ENCODE results near the gene ARMC6. TPM values are rescaled to one million over a fixed set of nuclear protein-coding genes. Genes with fewer than 3 reads are reported as not detected.
A peak's percentile ranks its signal among the peaks of the same experiment; 100 is the strongest.

Gene ARMC6
- total RNA-seq, 2 experiments from 2014 or later: 51.3 to 54.0 TPM

DNA sequence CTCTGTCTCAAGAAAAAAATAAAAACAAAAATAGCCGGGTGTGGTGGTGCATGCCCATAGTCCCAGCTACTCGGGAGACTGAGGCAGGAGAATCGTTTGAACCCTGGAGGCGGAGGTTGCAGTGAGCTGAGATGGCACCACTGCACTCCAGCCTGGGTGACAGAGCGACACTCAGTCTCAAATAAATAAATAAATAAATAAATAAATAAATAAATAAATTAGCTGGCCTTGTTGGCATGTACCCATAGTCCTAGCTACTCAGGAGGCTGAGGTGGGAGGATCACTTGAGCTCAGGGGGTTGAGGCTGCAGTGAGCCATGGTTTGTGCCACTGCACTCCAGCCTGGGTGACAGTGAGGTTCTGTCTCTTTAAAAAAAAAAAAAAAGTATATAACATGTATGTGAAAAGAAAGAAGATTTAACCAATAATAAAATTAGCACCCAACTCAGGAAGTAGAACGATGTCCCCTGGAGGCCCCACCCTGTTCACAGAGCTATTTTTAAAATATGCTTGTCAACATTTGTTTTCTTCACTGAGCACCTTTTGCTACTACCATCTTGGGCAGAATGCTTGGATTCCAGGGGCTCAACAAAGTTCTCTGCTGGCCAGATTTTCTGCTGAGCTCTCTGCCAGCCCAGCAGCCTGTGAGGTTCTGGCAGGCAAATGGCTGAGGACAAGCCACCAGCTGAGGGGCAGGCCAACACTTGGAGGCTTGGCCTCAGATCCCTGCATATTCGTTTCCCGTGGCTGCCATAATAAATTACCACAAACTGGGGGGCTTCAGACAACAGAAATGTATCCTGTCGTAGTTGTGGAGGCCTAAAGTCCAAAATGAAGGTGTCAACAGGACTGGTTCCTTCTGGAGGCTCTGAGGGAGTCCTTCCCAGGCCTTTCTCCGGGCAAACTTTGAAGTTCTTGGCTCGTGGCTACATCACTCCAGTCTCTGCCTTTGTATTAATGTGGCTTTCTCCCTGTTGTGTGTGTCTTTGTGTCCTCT is 35.6 kb downstream of the ARMC6 start:
- Mint-ChIP-seq H3K4me1 (peaks cover 18% of the 10 kb centered on the region), H3K36me3 (no peaks in the 10 kb centered on the region), H3K27ac (no peak overlapping the region), H3K27me3 (no peaks in the 10 kb centered on the region), H3K4me3 (no peak overlapping the region), H3K9me3 (no peaks in the 10 kb centered on the region)
- DNase-seq: no peak

DNA sequence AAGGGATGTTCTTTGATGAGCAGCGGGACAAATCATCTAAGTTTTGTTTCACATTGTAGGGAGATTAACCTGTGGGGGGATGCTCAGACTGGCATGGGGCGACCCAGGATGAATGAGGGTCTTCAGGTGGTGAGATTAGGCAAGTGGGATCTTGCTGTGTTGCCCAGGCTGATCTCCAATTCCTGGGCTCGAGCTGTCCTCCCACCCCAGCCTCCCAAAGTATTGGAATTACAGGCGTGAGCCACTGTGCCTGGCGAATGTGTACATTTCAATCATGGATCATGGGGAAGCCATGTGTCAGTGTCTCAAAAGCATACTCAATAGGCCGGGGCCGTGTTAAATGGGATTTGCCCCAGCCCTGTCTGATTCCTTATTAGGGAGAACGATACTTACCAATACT is 38.5 kb downstream of the ARMC6 start:
- Mint-ChIP-seq H3K36me3 (no peaks in the 10 kb centered on the region), H3K4me3 (no peak overlapping the region), H3K27me3 (no peaks in the 10 kb centered on the region), H3K4me1 (peaks cover 11% of the 10 kb centered on the region), H3K9me3 (no peaks in the 10 kb centered on the region), H3K27ac (no peak overlapping the region)
- DNase-seq: no peak

DNA sequence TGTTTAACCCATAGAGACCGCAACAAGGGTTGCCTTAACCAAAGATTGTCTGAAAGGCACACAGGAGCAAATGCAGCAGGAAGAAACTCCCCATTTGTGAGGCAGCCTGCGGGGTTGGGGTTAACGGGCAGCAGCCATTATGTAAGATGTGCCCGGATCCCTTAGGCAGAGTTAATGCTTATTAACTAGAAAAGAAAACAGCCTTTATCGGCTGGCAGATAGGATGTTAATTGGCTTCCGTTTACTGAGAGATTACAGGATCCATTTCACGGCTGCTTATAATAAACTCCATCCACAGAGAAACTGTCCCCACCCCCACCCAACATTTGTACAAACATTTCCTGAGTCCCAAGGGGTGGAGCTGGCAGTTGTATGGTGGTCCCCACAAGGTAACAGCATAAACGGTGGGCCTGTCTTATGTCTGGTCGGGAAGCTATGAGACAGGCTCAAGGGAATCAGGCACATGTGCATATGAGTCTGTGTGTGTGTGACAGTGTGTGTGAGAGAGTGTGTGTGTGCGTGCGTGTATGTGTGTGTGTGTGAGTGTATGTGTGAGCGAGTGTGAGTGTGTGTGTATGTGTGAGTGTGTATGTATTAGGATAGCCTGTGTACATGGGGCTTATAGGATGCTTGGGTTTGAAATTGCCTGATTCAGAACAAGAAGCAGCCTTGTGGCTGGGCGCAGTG is 40.9 kb downstream of the ARMC6 start:
- DNase-seq: no peak
- Mint-ChIP-seq H3K27ac (no peak overlapping the region), H3K9me3 (no peaks in the 10 kb centered on the region), H3K4me3 (no peak overlapping the region), H3K4me1 (peaks cover 6% of the 10 kb centered on the region), H3K27me3 (no peaks in the 10 kb centered on the region), H3K36me3 (no peaks in the 10 kb centered on the region)

DNA sequence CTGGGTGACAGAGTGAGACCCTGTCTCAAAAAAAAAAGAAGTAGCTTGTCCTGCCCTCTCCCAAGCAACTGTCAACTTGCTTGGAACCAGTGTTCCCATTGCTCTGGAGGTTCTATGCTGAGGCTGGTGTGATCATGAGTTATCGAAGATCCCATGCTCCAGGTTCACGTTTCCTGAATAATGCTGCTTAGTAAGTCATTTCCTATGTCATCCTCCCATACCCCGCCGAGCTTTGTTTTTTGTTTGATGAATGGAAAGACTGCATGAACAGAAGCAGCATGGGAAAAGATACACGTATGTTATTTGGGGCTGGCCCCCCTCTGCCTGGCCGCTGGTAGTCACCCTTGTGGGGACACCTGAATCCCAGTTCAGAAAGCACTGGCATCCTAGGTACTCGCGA is 41.7 kb downstream of the ARMC6 start:
- Mint-ChIP-seq H3K9me3 (no peaks in the 10 kb centered on the region), H3K4me1 (peaks cover 6% of the 10 kb centered on the region), H3K27ac (no peak overlapping the region), H3K4me3 (no peak overlapping the region), H3K27me3 (no peaks in the 10 kb centered on the region), H3K36me3 (no peaks in the 10 kb centered on the region)
- no peak for DNase-seq

DNA sequence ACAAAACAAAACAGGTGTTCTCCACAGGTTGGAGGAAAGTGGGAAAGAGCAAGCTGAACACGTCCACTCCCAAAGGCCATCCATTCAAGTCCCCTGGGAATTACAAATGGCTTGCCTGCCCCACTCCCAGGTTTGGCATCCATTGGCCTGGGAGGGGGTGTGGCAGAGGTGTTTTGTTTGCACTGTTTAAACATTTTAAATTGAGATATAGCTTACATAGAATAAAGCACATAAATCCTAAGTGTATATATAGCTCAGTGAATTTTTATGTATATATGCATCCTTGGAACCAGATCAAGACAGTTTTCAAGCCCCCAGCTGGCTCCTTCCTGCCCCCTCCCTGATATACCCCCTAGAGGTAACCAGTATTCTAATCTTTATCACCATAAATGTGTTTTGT is 43.1 kb downstream of the ARMC6 start:
- Mint-ChIP-seq H3K36me3 (no peaks in the 10 kb centered on the region), H3K4me1 (peaks cover 6% of the 10 kb centered on the region), H3K9me3 (no peaks in the 10 kb centered on the region), H3K27me3 (no peaks in the 10 kb centered on the region), H3K4me3 (no peak overlapping the region), H3K27ac (no peak overlapping the region)
- no peak for DNase-seq

DNA sequence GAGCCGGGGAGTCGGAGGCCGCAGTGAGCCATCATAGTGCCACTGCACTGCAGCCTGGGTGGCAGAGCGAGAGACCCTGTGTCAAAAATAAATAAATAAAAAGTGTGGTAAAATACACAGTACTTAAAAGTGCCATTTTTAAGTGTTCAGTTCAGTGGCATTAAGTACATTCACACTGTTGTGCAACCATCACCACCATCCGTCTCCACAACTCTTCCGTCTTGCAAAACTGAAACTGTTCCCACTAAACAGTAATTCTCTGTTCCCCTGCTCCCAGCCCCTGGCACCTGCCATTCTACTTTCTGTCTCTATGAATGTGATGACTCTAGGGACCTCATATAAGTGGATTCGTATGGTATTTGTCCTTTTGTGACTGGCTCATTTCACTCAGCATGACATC is 43.7 kb downstream of the ARMC6 start:
- Mint-ChIP-seq H3K27ac (no peak overlapping the region), H3K4me1 (peaks cover 6% of the 10 kb centered on the region), H3K9me3 (no peaks in the 10 kb centered on the region), H3K4me3 (no peak overlapping the region), H3K27me3 (no peaks in the 10 kb centered on the region), H3K36me3 (no peaks in the 10 kb centered on the region)
- no peak for DNase-seq

DNA sequence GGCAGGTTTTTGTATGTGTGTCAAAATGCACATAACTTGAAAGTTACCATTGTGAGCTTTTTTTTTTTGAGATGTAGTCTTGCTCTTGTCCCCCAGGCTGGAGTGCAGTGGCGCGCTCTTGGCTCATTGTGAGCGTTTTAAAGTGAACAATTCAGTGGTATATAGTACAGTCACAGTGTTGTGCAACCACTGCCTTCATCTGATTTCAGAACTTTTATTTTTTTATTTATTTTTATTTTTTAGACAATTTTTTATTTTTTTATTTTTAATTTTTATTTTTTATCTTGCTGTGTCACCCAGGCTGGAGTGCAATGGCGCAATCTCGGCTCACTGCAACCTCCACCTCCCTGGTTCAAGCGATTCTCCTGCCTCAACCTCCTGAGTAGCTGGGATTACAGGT is 45.4 kb downstream of the ARMC6 start:
- no peak overlapping the region for H3K27ac Mint-ChIP-seq
- H3K36me3 Mint-ChIP-seq: no peaks in the 10 kb centered on the region
- H3K4me3 Mint-ChIP-seq: no peak overlapping the region
- peaks cover 2% of the 10 kb centered on the region for H3K4me1 Mint-ChIP-seq
- H3K27me3 Mint-ChIP-seq: no peaks in the 10 kb centered on the region
- DNase-seq: no peak
- H3K9me3 Mint-ChIP-seq: no peaks in the 10 kb centered on the region

DNA sequence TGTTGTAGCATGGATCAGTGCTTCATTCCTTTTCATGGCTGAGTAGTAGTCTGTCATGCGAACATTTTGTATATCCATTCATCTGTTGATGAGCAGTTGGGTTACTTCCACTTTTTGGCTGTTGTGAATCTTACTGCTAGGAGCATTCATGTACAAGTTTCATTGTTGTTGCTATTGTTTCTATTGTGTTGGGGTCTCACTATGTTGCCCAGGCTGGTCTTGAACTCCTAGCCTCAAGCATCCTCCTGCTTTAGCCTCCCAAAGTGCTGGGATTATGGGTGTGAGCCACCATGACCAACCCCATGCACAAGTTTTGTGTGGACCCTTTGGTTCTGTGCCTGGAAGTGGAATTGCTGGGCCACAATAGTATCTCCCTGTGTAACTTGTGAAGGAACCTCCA is 46.2 kb downstream of the ARMC6 start:
- Mint-ChIP-seq H3K27ac (no peak overlapping the region), H3K4me3 (no peak overlapping the region), H3K9me3 (no peaks in the 10 kb centered on the region), H3K4me1 (no peaks in the 10 kb centered on the region), H3K36me3 (no peaks in the 10 kb centered on the region), H3K27me3 (no peaks in the 10 kb centered on the region)
- DNase-seq: no peak

DNA sequence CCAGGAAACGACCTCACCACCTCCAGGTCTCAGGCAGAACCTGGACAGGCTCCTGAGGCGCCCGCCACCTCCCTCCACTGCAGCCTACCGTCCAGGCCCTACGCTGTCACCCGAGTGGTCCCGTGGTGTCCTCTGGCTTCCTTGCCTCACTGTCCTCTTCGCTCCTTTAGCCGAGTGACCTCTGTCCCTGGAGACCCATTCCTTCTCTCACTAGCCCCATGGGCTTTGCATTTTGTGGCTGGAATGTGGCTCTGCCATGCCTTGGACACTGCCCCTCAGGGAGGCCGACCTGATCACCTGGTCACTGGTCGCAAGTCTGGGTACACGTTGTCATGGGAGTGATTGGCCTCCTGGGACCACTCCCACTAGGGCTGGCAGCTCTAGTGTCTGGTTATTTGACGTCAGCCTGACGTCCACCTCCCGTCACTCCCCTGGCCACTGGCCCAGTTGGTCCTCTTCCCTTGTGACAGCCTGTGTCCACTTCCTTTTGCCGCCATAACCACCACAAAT is 48.3 kb downstream of the ARMC6 start:
- no peak for DNase-seq
- Mint-ChIP-seq H3K36me3 (no peaks in the 10 kb centered on the region), H3K27me3 (no peaks in the 10 kb centered on the region), H3K9me3 (no peaks in the 10 kb centered on the region), H3K27ac (peak overlapping the region; percentile 7), H3K4me3 (no peak overlapping the region), H3K4me1 (no peaks in the 10 kb centered on the region)

DNA sequence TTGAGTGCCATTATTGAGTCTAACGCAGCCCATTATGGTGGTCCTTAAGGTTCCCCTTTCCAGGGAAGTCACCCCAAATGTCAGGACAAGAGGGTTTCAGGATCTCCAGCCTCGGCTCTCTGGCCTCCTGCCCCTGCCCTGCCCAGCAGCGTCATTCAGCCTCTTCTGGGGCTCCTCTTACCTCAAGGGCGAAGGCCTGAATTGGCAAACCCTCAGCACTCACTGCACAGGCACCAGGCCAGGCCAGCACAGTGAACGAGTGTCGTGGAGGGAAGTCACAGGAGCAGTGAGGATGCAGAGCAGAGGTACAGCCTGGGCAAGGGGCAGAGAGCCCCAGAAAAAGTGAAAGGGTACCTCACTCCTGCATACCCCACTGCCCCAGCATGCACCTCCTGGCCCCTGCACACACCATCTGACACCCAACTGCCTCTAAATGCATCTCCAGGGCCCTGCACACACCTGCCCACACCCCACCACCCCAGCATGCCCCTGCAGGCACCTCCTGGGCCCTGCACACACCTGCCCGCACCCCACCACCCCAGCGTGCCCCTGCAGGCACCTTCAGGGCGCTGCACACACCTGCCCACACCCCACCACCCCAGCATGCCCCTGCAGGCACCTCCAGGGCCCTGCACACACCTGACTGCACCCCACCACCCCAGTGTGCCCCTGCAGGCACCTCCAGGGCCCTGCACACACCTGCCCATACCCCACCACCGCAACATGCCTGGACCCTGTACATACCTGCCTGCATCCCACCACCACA is 50.2 kb downstream of the ARMC6 start:
- Mint-ChIP-seq H3K9me3 (no peaks in the 10 kb centered on the region), H3K4me1 (peaks cover 3% of the 10 kb centered on the region), H3K4me3 (no peak overlapping the region), H3K27me3 (no peaks in the 10 kb centered on the region), H3K36me3 (no peaks in the 10 kb centered on the region), H3K27ac (no peak overlapping the region)
- no peak for DNase-seq

DNA sequence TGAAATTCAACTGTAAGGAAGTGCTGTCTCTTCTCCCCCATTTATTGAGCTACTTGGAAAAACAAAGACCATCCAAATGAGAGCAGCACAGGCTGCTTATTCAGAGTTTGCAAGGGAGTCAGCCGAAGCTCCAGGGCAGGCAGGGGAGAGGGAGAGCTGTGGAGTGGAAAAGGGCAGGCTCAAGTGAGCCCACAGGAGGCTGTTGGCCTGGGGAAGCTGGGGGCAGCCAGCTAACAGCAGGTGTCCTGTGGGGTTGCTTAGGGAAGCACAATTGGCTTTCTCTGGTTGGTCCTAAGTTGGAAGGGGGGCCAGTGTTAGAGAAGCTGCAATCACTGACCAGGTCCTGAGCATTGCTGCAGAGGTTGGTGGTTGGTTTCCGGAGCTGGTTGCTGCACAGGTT is 54.3 kb downstream of the ARMC6 start:
- no peaks in the 10 kb centered on the region for H3K36me3 Mint-ChIP-seq
- no peak overlapping the region for H3K4me3 Mint-ChIP-seq
- no peaks in the 10 kb centered on the region for H3K27me3 Mint-ChIP-seq
- no peaks in the 10 kb centered on the region for H3K9me3 Mint-ChIP-seq
- no peak for DNase-seq
- H3K4me1 Mint-ChIP-seq: peaks cover 3% of the 10 kb centered on the region
- peak overlapping the region; percentile 29 for H3K27ac Mint-ChIP-seq

DNA sequence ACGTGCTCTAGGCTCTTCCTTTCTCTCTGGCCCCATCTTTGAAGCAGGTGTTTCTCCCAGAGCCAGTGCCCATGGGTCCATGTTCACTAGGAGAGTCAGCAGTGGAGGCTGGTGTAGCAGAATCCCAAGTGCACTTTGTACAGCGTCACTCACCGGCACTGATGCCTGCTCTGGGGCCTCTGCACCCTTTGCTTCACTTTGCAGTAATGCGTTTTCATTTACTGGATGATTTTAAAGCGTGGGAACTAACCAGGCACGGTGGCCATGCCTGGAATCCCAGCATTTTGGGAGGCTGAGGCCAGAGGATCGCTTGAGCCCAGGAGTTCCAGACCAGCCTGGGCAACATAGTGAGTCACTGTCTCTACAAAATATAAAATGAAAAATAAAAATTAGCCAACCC is 61.1 kb downstream of the ARMC6 start:
- H3K27ac Mint-ChIP-seq: no peak overlapping the region
- no peaks in the 10 kb centered on the region for H3K36me3 Mint-ChIP-seq
- no peaks in the 10 kb centered on the region for H3K9me3 Mint-ChIP-seq
- no peaks in the 10 kb centered on the region for H3K27me3 Mint-ChIP-seq
- no peaks in the 10 kb centered on the region for H3K4me1 Mint-ChIP-seq
- H3K4me3 Mint-ChIP-seq: no peak overlapping the region
- no peak for DNase-seq

DNA sequence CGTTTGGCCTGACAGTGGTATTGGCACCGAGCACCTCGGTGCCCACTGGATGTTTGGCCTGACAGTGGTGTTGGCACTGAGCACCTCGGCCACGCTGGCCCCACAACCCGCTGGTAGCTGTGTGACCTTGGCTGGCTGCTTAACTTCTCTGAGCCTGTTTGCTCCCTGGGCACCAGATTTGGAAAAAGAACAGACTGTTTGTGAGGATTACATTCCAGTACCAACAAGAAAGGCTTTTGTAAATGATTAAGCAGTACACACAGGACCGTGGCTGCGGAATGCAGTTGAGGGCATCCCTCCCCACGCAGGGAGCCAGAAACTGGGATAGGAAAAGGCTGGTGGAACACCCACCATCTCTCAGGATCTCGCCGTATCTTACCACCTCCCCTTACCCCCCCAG is 62.3 kb downstream of the ARMC6 start:
- no peak for DNase-seq
- H3K4me3 Mint-ChIP-seq: no peak overlapping the region
- H3K36me3 Mint-ChIP-seq: no peaks in the 10 kb centered on the region
- H3K4me1 Mint-ChIP-seq: no peaks in the 10 kb centered on the region
- H3K9me3 Mint-ChIP-seq: no peaks in the 10 kb centered on the region
- no peak overlapping the region for H3K27ac Mint-ChIP-seq
- H3K27me3 Mint-ChIP-seq: no peaks in the 10 kb centered on the region

DNA sequence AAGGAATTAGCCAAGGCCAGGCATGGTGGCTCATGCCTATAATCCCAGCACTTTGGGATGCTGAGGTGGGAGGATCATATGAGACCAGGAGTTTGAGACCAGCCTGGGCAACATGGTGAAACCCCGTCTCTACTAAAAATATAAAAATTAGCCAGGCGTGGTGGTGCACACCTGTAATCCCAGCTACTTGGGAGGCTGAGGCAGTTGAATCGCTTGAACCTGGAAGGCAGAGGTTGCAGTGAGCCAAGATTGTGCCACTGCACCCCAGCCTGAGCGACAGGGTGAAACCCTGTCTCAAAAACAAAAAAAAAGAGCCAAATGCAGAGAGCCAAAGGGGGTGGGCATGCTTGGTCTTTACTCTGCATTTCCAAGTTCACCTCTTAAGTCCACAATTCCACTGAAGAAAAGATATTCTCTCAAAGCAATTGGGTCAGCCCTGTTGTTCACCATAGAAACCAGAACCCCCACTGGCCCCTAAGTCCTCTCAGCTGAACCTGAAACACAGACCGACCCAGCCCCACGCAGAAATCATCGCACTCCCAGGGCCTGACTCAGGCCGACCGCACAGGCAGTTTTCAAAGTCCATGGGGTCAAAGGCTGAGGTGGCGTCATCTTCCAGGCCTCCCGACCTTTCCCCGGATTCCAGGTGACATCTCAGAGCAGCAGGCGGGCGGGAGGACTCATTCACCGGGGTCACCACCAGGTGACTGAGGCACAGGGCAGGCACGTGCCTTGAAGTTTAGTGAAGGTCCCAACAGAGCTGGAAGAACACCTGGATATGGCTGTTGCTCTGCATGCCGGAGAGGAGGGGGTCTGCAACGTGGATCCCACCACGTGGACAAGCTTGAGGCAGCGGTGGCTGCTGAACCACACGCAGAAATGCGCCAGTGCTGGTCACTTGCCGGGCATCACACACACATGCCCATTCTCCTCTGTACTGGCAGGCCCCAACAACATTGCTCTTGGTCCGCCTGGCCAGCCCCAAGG is 63.5 kb downstream of the ARMC6 start:
- no peak overlapping the region for H3K27ac Mint-ChIP-seq
- no peak for DNase-seq
- no peaks in the 10 kb centered on the region for H3K36me3 Mint-ChIP-seq
- no peaks in the 10 kb centered on the region for H3K27me3 Mint-ChIP-seq
- no peaks in the 10 kb centered on the region for H3K4me1 Mint-ChIP-seq
- no peak overlapping the region for H3K4me3 Mint-ChIP-seq
- H3K9me3 Mint-ChIP-seq: no peaks in the 10 kb centered on the region
